Endothelial cell of umbilical vein (primary cell): ENCODE measurements around the gene ADCYAP1R1.

Experiments used
- CTCF ChIP-seq, 2 donors: IDR thresholded peaks; 1 replicate in 1 of 2; 2 replicates in 1 of 2; pipeline ENCODE4 v1.5.1; 2011; ENCODE audit warnings: low read length in 2 of 2, mild to moderate bottlenecking in 2 of 2, moderate library complexity in 2 of 2, control low read depth in 1 of 2, inconsistent platforms in 1 of 2, low read depth in 1 of 2; ENCODE audit not compliant: insufficient read depth in 1 of 2; ENCODE audit errors: extremely low read depth in 1 of 2
- MAX ChIP-seq: IDR thresholded peaks from 2 replicates; pipeline ENCODE4 v1.6.1; 2011; ENCODE audit not compliant: insufficient read depth, insufficient read length

- TF ChIP-seq CTCF (IDR thresholded peaks at IDR 0.05; ENCODE audit: extremely low read depth in 1 of 2, insufficient read depth in 1 of 2, low read depth in 1 of 2, low read length in 2 of 2) = no peak
- TF ChIP-seq MAX = no peak
Observed at GRCh38 chr7:31074403-31075085, 22.4 kb downstream of the ADCYAP1R1 start.
